ENCODE data around the gene NUDT4.
"Not testable (repeated sequence)": the region's sequence is repeated elsewhere in the genome, so short reads cannot be mapped to it uniquely, and the experiment has no call there.

The NUDT4 gene

DNA sequence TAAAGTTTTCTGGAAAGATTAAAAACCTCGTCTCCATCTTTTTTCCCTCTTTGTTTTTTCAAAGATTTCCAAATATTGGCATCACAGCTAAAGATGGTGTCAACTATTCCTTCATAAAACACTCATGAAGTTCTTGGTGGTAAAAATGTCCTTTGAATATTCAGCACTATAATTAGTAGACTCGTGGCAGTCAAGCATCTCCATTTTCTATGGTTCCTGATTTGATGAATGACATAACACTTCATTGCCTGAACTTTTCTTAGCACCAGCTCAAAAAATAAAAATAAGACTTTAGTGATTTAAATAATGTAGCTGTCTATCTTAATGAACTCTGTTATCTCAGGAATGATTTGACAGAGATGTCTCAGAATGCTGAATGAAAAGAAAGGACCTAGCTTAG, 44.3 kb downstream of the NUDT4 start:
- in situ Hi-C loops (cut with HindIII; ENCODE audit: low sequenced_read_pairs): loop anchor here (25.0 kb wide), 1 partner anchor 610 kb away; no protein-coding TSS in a partner anchor

DNA sequence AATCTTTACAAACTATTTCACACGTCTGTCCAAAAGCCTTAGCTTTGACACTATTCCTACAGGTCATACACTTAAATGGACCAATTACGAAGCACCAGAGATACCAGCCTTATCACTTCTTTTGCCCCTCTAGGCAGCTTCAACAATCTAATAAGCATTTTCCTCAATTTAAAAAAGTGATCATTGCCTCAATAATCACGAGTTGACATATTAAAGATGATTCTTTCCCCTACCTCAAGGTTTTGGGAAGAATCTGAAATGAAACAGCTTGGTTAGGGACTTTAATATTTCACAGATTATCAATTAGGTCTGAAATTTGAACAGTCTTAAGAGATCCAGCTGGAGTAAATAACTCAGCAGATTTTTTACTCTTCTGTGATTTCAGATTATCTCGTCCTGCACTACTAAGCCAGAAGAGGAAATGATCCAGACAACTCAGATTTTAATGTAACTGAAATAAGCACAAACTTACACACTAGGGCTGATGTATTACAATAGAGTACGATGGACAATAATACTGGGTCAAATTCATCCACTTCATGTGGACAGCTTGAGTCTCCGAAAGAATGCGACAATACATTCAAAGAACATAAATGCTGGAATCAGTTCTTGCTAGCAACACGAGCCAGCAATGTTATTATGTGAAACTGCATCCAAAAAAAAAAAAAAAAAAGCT, 48.1 kb downstream of the NUDT4 start:
- in situ Hi-C loops (cut with HindIII; ENCODE audit: low sequenced_read_pairs): no loop called here

DNA sequence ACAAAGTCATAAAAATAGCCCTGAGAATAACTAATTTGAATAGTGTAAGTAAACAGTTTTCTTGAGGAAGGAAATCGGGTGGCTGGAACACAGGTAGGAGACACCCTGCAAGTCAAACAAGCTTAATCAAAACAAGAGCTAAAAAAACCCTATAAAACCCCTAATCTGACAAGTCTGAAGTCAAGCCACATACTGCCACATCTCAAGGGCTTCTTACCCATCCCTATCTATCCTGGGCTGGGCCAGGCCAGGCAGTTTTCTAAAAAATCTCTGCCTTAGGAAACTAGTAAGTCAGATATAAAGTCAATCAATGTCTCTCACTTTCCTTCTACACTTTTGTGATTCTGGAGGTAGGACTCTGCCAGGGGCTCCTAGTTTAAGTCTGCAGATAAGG, 48.7 kb downstream of the NUDT4 start:
- in situ Hi-C loops (cut with HindIII; ENCODE audit: low sequenced_read_pairs): no loop called here

GRCh38 chr12:93427779-93428564, 50.2 kb downstream of the NUDT4 start:
- in situ Hi-C loops (cut with HindIII; ENCODE audit: low sequenced_read_pairs): no loop called here

DNA sequence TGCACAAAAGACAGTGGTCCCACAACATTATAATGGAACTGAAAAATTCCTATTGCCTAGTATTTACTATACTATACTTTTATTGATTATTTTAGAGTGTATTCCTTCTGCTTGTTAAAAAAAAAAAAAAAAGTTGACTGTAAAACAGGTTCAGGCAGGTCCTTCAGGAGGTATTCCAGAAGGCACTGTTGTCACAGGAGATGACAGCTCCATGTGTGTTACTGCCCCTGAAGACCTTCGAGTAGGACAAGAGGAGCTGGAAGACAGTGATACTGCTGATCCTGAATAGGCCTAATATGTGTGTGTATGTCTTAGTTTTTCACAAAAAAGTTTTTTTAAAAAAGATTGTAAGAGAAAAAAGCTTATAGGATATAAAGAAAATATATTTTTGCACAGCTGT, 51.7 kb downstream of the NUDT4 start:
- in situ Hi-C loops (cut with HindIII; ENCODE audit: low sequenced_read_pairs): no loop called here

DNA sequence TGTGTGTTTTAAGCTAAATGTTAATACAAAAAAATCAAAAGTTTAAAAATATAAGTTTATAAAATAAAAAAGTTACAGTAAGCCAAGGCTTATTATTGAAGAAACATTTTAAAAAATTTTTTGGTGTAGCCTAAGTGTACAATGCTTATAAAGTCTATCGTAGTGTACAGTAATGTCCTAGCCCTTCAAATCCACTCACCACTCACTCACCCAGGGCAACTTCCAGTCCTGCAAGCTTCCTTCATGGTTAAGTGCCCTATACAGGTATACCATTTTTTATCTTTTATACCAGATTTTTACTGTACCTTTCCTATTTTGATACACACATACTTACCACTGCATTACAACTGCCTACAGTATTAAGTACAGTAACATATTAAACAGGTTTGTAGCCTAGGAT, 52.1 kb downstream of the NUDT4 start:
- in situ Hi-C loops (cut with HindIII; ENCODE audit: low sequenced_read_pairs): no loop called here

DNA sequence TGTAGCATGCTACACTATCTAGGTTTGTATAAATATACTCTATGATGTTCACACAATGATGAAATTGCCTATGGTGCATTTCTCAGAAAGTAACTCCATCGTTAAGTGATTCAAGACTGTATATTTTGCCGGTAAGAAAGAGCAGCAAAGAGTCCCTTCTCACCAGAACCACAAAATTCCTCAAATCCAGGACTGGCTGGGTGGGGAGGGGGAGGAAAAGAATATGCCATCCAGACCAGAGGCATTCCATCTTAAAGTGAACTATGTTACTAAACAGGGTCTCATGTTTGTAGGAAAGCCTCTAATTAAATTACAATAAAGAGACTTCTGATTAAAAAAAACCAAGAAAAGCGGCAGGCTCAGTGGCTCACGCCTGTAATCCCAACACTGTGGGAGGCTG, 52.6 kb downstream of the NUDT4 start:
- in situ Hi-C loops (cut with HindIII; ENCODE audit: low sequenced_read_pairs): no loop called here

- in situ Hi-C loops (cut with HindIII; ENCODE audit: low sequenced_read_pairs): not testable (repeated sequence)
Measured at GRCh38 chr12:93432031-93432430, 54.3 kb downstream of the NUDT4 start.

DNA sequence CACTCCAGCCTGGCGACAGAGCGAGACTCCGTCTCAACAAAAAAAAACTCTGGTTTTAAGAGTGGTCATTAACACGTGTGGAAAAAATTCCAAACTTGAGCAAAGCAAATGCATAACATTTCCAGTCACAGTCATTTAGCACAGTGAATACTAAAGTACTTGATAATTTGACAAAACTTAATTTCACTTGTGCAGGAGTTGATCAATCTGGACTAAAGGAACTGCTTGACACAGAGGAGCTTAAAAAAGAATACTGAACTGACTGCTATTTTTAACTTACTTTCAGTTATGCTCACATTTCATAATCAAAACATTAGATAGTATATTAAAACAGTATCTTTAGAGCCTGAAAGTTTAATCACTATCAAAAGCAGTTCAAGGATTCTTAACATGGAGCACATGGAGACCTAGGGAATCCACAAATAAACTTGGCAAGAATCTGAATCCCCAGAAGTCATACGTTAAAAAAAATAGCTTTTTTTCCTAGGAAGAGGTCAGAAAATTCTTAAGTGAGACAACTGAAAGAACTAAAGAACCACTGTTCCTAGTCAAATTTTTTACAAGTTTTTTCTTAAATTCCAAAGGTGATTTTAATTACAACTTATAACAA, 56.6 kb downstream of the NUDT4 start:
- in situ Hi-C loops (cut with HindIII; ENCODE audit: low sequenced_read_pairs): no loop called here

- in situ Hi-C loops (cut with HindIII; ENCODE audit: low sequenced_read_pairs): no loop called here
Measured at GRCh38 chr12:93438266-93439050, 60.7 kb downstream of the NUDT4 start.

DNA sequence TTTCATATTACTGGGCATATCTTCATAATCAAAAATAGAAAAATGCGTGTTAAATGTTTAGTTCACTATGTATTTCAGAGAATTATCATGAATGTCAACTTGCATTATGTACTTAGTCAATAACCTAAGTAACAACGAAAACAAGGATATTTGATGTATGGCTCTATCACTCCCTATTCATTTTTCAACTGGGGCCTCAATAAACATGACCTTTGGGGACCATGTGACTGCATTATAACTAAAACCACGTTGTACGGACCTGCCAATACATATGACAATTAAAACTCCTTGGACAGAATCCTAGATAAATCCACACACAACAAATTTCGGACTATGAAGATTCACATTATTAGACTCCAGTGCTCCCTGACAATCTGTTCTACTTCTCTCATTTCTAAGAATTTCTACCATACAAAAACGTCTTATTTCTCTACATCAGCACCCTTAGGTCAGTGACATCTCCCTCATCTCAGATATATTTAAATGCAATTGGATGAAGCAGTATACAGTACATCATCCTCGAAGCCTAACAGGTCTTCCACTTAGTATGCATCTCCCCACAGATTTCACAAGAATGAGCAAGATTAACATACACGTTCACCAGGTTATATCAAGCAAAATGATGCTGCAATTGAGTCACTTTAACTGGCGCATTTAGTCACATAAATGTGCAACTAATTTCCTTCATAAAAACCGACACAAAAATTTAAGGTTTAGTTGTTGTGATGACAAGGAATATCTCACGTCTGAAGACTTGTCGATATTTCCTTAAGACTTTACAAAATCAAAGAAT, 62.5 kb downstream of the NUDT4 start:
- in situ Hi-C loops (cut with HindIII; ENCODE audit: low sequenced_read_pairs): no loop called here

DNA sequence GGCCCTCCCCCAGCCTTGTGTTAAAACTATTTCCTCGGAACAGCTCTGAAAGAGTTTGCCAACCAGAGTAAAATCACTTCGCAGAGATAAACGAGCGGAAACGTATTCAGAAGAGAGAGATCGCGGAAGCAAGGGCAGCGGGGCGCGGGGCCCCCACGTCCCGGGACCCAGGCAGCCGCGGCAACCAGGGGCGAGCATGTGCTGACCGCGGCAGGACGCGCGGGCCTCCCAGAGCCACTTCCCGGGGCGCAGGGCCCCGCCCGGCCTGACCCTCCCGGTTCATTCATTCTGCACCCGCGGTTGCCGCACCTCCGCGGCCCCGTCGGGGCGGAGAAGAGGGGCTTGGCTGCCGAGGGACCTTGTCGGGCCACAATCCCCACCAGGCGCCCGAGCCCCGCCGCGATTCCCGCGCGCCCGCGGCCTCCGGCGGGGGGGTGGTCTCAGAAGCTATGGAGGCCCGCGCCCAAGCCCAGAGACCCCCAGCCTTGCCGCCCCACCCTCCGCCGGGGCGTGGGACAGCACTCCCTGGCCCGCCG, 63.4 kb downstream of the NUDT4 start:
- in situ Hi-C loops (cut with HindIII; ENCODE audit: low sequenced_read_pairs): no loop called here

- in situ Hi-C loops (cut with HindIII; ENCODE audit: low sequenced_read_pairs): no loop called here
Measured at GRCh38 chr12:93441617-93442410, 64.1 kb downstream of the NUDT4 start, which contains the start of gene UBE2N. Gene UBE2N (minus strand): TSS chr12:93441947. CDS start chr12:93441884, 63 bp downstream.

DNA sequence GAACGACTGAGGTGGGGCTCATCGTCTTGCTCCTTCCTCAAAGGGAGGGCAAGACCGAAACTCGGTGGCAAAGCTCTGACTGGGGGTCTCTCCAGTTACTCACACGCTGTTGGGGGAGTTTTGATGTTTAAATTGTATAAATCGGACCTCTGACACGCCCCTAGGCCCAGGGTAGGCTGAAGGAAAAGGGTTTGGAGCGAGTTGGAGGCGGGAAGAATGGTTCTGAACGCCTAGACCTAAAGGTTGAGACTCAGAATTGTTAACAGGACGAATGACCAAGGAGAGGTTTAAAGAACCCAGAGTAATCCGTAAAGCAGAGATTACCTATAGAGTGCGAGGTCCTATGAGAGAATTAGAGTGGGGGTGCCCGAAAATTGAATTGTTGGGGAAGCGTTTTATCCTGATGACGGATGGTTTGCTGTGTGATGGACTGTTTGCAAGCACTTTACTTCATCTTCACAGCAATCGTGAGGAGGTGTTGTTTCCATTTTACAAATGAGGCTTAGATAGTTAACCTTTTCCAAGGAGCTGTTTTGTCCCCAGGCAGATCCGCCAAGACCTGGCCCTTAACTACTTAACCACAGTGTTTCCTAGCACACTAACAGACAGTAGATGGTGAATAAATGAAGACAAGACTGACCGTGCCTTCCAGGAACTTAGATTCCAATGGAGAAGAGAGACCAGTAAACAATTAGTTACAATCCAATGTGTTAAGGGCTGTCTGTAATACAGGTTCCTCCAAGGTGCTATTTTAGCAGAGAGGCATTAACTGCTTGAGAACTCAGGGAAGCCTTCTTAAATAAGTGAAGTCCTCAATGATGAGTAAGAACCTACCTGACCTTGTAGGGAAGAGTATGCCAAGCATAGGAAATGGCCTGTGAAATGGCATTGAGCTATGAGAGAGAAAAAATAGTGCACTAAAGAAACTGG, 65.0 kb downstream of the NUDT4 start:
- in situ Hi-C loops (cut with HindIII; ENCODE audit: low sequenced_read_pairs): no loop called here

DNA sequence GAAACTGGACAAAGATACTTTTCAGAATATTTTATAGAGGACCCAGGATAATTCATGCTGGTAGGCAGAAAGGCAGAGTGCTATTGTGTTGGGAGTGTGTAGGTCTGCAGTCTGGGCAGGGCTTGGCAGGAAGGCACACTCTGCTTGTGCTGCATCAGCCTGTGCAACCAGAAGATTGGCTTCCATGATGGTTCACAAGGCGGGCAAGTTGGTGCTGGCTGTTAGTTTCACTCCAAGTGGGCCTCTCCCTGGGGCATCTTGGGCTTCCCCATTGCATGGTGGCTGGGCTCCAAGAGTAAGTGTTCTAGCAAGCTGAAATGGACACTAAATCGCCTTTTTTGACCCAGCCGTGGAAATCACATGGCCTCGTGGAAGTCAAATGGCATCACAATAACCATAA, 65.9 kb downstream of the NUDT4 start:
- in situ Hi-C loops (cut with HindIII; ENCODE audit: low sequenced_read_pairs): no loop called here

DNA sequence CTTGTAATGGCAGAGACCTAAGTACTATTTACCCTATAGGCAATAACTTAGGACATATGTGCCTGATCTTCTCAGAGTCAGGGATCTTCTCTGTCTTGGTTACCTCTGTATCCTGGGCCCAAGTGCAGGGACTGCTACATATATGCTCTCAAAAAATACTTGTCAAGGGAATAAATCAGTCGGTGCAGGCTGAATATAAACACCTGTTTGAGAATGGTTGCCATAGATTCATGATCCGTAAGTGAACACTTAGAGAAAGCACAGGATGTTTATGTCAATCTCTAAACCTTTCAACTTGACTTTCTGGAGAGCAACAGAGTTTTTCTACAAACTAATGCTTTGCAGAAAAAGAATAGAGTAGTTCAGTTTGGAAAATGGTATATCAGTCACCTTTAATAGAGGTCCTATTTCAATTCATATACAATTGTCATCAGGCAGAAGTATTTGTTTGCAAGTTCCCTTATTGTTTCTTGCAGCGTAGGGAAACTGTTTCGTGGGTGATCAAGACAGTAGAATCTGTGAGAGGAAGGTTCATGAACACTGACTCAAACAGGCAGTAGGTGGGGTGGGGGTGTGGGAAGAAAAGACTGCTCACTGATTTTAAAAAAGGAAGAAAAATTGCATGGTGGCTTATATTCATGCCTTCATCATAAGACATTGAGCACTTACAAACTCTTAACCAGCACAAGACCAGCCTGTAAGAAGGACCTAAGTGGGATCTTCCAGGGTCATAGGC, 70.0 kb downstream of the NUDT4 start:
- in situ Hi-C loops (cut with HindIII; ENCODE audit: low sequenced_read_pairs): no loop called here

DNA sequence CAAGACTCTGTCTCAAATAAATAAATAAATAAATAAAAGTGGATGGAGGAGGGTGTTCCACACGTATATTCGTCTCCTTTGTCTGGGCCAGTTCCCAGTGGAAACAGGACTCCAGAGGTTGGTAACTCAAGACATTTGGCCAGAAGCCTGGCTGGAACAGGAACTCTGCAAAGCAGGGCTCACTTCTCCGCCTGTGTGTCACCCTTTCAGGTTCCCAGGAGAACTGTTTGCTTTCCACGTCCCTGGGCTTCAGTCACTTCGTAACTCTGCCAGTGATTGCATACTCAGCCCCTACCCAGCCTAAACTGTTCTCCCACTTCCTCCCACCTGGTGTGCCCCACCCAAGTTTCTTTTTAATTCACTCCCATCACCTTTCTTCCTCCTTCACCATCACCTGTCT, 71.1 kb downstream of the NUDT4 start:
- in situ Hi-C loops (cut with HindIII; ENCODE audit: low sequenced_read_pairs): no loop called here

GRCh38 chr12:93449277-93449676, 71.6 kb downstream of the NUDT4 start:
- in situ Hi-C loops (cut with HindIII; ENCODE audit: low sequenced_read_pairs): no loop called here

Measured in endothelial cell of hepatic sinusoid (primary cell).